HCT116 (cell line): Measurements from ENCODE around the gene ST6GALNAC2. TPM values are rescaled to one million over a fixed set of nuclear protein-coding genes. Genes with fewer than 3 reads are reported as not detected.

Experiments
- ATAC-seq: fragments of 200-7000 bp; cut with Tn5 transposase; 2 replicates; pipeline ENCODE4 v1.9.1; 2020; ENCODE audit warnings: mild to moderate bottlenecking, moderate library complexity
- BruUV-seq: library from RNA; stranded (reverse); fragments of 400-500 nt; replicated peaks from 2 replicates; lab custom pipeline; 2021; lab: Mats Ljungman, UMichigan
- CTCF ChIA-PET: fragments of 300-600 bp; sonication (Branson Sonifier 250); formaldehyde crosslinking; loops from one replicate; lab custom pipeline; 2021; ENCODE audit warnings: antibody characterized with exemption; lab: Charles Lee
- POLR2A ChIA-PET: fragments of 300-600, 350-600 bp; sonication (Branson Sonifier 250); formaldehyde crosslinking; loops from one replicate; lab custom pipeline; 2021; ENCODE audit warnings: antibody characterized with exemption; lab: Charles Lee
- RAD21 ChIA-PET, 2 experiments: fragments of 300-600 bp; sonication (Branson Sonifier 250); formaldehyde crosslinking; loops; one replicate each; lab custom pipeline; 2023; ENCODE audit warnings: low total read pairs in 2 of 2; ENCODE audit not compliant: uncharacterized antibody in 2 of 2, unreplicated experiment in 2 of 2, low non-redundant PET in 1 of 2; lab: Charles Lee
- DNase-seq: peaks from one replicate; pipeline ENCODE4 v3.0.0-alpha.2; 2010; ENCODE audit warnings: low read depth, low spot score
- H2AFZ ChIP-seq: fragments of 200-600 bp; shearing (Covaris generic), sonication (generic); 2 replicates; pipeline ENCODE4 v1.6.1; 2017; ENCODE audit warnings: low read depth, mixed run types, mixed read lengths, antibody characterized with exemption, low read length; ENCODE audit not compliant: poor library complexity, severe bottlenecking
- H3K27ac ChIP-seq: 2 replicates; pipeline ENCODE4 v1.5.1; 2012; ENCODE audit warnings: low read depth, low read length
- H3K27me3 ChIP-seq: fragments of 200-600 bp; sonication (generic); 2 replicates; pipeline ENCODE4 v1.6.1; 2016; ENCODE audit warnings: mixed run types, low read length, mixed read lengths; ENCODE audit not compliant: insufficient read depth
- H3K36me3 ChIP-seq, 2 experiments: fragments of 200-500 bp in 1 of 2; fragments of 200-600 bp in 1 of 2; sonication (Bioruptor generic) in 1 of 2; sonication (generic) in 1 of 2; 2 replicates each; pipeline versions ENCODE4 v1.5.1 to v1.6.1; 2014 to 2016; ENCODE audit warnings: low read length in 2 of 2, inconsistent platforms in 1 of 2, mixed read lengths in 1 of 2, mixed run types in 1 of 2; ENCODE audit not compliant: insufficient read depth in 2 of 2, control insufficient read depth in 1 of 2
- H3K4me1 ChIP-seq, 2 experiments: fragments of 200-600 bp in 1 of 2; sonication (generic) in 1 of 2; 2 replicates each; pipeline versions ENCODE4 v1.5.1 to v1.6.1; 2012 to 2017; ENCODE audit warnings: low read length in 2 of 2, inconsistent platforms in 1 of 2, mild to moderate bottlenecking in 1 of 2, mixed read lengths in 1 of 2, mixed run types in 1 of 2, moderate library complexity in 1 of 2; ENCODE audit not compliant: insufficient read depth in 2 of 2, control insufficient read depth in 1 of 2
- H3K4me2 ChIP-seq: fragments of 200-600 bp; sonication (generic); 2 replicates; pipeline ENCODE4 v1.6.1; 2017; ENCODE audit warnings: mixed run types, low read length, mixed read lengths
- H3K4me3 ChIP-seq, 2 experiments: fragments of 200-600 bp in 1 of 2; sonication (generic) in 1 of 2; replicated peaks in 1 of 2; 2 replicates each; pipeline ENCODE4 v1.5.1; 2011 to 2016; ENCODE audit warnings: low read length in 2 of 2, control low read depth in 1 of 2, low read depth in 1 of 2, mild to moderate bottlenecking in 1 of 2, mixed read lengths in 1 of 2, mixed run types in 1 of 2
- H3K79me2 ChIP-seq: fragments of 200-600 bp; sonication (generic); 2 replicates; pipeline ENCODE4 v1.6.1; 2017; ENCODE audit warnings: mild to moderate bottlenecking, mixed run types, low read length, moderate library complexity, mixed read lengths; ENCODE audit not compliant: insufficient read depth
- H3K9ac ChIP-seq: fragments of 200-600 bp; sonication (generic); 2 replicates; pipeline ENCODE4 v1.6.1; 2016; ENCODE audit warnings: low read length, mixed read lengths
- H3K9me2 ChIP-seq: fragments of 200-600 bp; sonication (generic), shearing (Covaris generic); 2 replicates; pipeline ENCODE4 v1.6.1; 2017; ENCODE audit warnings: mixed run types, mild to moderate bottlenecking, moderate library complexity; ENCODE audit not compliant: insufficient read depth
- H3K9me3 ChIP-seq, 2 experiments: fragments of 200-500 bp in 1 of 2; fragments of 200-600 bp in 1 of 2; sonication (Bioruptor generic) in 1 of 2; sonication (generic) in 1 of 2; 2 replicates each; pipeline ENCODE4 v1.6.1; 2014 to 2017; ENCODE audit warnings: low read length in 2 of 2, mixed read lengths in 2 of 2, inconsistent platforms in 1 of 2, low read depth in 1 of 2, mild to moderate bottlenecking in 1 of 2, mixed run types in 1 of 2, moderate library complexity in 1 of 2; ENCODE audit not compliant: control insufficient read depth in 1 of 2, insufficient read depth in 1 of 2
- H4K20me1 ChIP-seq: fragments of 200-600 bp; sonication (generic), shearing (Covaris generic); 2 replicates; pipeline ENCODE4 v1.6.1; 2017; ENCODE audit warnings: mixed run types, mild to moderate bottlenecking, moderate library complexity; ENCODE audit not compliant: insufficient read depth
- ELF1 ChIP-seq: IDR thresholded peaks from 2 replicates; pipeline ENCODE4 v1.6.1; 2012; ENCODE audit warnings: low read depth, borderline replicate concordance
- POLR2A ChIP-seq: IDR thresholded peaks from 2 replicates; pipeline ENCODE4 v1.7.0; 2011; ENCODE audit warnings: borderline replicate concordance; ENCODE audit not compliant: insufficient read depth, insufficient read length; ENCODE audit errors: extremely low read depth
- SP1 ChIP-seq: IDR thresholded peaks from 2 replicates; pipeline ENCODE4 v1.6.1; 2012; ENCODE audit warnings: low read depth
- ZFX ChIP-seq: fragments of 450-650 bp; IDR thresholded peaks from 2 replicates; pipeline ENCODE4 v1.6.1; 2017
- intact Hi-C: fragments of 100-400 bp; cut with micrococcal nuclease; formaldehyde crosslinking; loops from 2 replicates; pipeline ENCODE4 v1.10.0; 2022
- total RNA-seq: library from RNA; stranded (reverse); gene quantifications from one replicate; pipeline ENCODE4 v1.2.1, GENCODE V29; 2021; ENCODE audit not compliant: unreplicated experiment
- TF ChIP-seq, protein P1 (sequence below): IDR thresholded peaks from 2 replicates; pipeline ENCODE4 v1.6.1; 2012; ENCODE audit warnings: low read depth

The ST6GALNAC2 gene
- total RNA-seq, 1 experiment from 2014 or later, result 14.7 TPM

DNA sequence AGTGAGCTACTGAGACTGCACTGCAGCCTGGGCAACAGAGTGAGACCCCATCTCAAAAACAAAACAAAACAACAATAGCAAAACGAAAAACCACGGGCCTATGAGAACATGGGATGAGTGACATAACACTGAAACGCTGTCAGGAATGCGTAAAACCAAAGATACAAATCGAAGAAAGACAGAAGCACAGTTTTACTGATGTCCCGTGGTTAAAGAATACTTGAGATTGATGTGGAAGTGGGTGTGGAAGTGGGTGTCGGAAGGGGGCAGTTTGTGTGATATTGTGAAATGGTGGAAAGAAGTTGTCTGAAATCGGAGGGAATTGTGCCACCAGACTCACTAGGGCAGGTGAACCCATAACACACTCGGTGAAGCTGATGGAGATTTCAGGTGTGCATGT is 9.5 kb downstream of the ST6GALNAC2 start:
- BruUV-seq, result no TSS peak
- Histone ChIP-seq H2AFZ (no peak overlapping the region), H3K9ac (no peak overlapping the region), H3K9me3 (no peaks in the 10 kb centered on the region), H3K4me3 (no peak overlapping the region), H3K79me2 (no peaks in the 10 kb centered on the region), H3K4me2 (no peak overlapping the region), H4K20me1 (no peaks in the 10 kb centered on the region), H3K27ac (no peak overlapping the region), H3K36me3 (no peaks in the 10 kb centered on the region), H3K27me3 (no peaks in the 10 kb centered on the region), H3K4me1 (peaks cover 4 to 9% of the 10 kb centered on the region in 2 experiments; a peak in 2 of 4 replicates), H3K9me2 (no peaks in the 10 kb centered on the region)
- ChIA-PET CTCF (interaction anchor here (1.8 kb wide), 1 partner anchor 48 kb away, joined by 4 read pairs; no protein-coding TSS in a partner anchor), POLR2A (interaction anchor here (1.1 to 1.9 kb wide), 3 partner anchors 10 to 19 kb away, joined by 3 to 7 read pairs (median 7); partner anchors contain the start of gene ST6GALNAC2), RAD21 (interaction anchor here in 1 of 2 experiments (0.6 to 1.1 kb wide), 2 partner anchors 17 to 53 kb away, joined by 3 to 4 read pairs; no protein-coding TSS in a partner anchor)
- TF ChIP-seq ZFX, result 0 out of 2 replicates have a peak, but pooled peaks have one; percentile 10
- TF ChIP-seq, protein P1, sequence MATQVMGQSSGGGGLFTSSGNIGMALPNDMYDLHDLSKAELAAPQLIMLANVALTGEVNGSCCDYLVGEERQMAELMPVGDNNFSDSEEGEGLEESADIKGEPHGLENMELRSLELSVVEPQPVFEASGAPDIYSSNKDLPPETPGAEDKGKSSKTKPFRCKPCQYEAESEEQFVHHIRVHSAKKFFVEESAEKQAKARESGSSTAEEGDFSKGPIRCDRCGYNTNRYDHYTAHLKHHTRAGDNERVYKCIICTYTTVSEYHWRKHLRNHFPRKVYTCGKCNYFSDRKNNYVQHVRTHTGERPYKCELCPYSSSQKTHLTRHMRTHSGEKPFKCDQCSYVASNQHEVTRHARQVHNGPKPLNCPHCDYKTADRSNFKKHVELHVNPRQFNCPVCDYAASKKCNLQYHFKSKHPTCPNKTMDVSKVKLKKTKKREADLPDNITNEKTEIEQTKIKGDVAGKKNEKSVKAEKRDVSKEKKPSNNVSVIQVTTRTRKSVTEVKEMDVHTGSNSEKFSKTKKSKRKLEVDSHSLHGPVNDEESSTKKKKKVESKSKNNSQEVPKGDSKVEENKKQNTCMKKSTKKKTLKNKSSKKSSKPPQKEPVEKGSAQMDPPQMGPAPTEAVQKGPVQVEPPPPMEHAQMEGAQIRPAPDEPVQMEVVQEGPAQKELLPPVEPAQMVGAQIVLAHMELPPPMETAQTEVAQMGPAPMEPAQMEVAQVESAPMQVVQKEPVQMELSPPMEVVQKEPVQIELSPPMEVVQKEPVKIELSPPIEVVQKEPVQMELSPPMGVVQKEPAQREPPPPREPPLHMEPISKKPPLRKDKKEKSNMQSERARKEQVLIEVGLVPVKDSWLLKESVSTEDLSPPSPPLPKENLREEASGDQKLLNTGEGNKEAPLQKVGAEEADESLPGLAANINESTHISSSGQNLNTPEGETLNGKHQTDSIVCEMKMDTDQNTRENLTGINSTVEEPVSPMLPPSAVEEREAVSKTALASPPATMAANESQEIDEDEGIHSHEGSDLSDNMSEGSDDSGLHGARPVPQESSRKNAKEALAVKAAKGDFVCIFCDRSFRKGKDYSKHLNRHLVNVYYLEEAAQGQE, result no peak
- intact Hi-C loops, result no loop called here
- ATAC-seq, result no peak
- no peak for DNase-seq

DNA sequence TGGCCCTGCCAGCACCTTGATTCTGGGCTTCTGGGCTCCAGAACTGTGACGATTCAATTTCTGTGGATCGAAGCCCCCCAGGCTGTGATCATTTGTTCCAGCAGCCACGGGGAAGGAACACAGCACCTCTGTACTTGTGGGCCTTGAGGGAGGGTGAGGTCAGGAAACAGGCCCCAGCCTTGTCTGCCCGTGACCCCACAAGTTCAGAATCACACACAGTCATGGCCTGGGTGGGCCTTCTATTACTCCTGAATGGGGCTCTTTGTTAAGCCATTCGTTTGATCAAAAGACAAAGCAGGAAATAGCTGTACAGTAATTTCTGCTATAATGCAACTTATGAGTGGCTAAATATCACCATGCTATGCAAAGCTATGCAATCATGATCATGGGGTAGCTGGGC is 10.1 kb downstream of the ST6GALNAC2 start:
- H2AFZ ChIP-seq, result no peak overlapping the region
- no TSS peak for BruUV-seq
- no peak overlapping the region for H3K4me2 ChIP-seq
- H3K79me2 ChIP-seq, result no peaks in the 10 kb centered on the region
- no peaks in the 10 kb centered on the region for H3K27me3 ChIP-seq
- no peak overlapping the region for H3K27ac ChIP-seq
- H3K4me3 ChIP-seq, result no peak overlapping the region
- TF ChIP-seq POLR2A, result no peak
- no peak for TF ChIP-seq ZFX
- TF ChIP-seq SP1, result no peak
- TF ChIP-seq ELF1, result no peak
- ChIA-PET CTCF (interaction anchor here (1.8 kb wide), 1 partner anchor 49 kb away, joined by 4 read pairs; no protein-coding TSS in a partner anchor), RAD21 (interaction anchor here in 1 of 2 experiments (1.1 kb wide), 1 partner anchor 52 kb away, joined by 3 read pairs; no protein-coding TSS in a partner anchor), POLR2A (interaction anchor here (1.2 to 1.9 kb wide), 2 partner anchors 10 to 18 kb away, joined by 3 to 7 read pairs; partner anchors contain the start of gene ST6GALNAC2)
- no peak overlapping the region for H3K9ac ChIP-seq
- DNase-seq (no peak), ATAC-seq (no peak)
- no peaks in the 10 kb centered on the region for H3K9me2 ChIP-seq
- H4K20me1 ChIP-seq, result no peaks in the 10 kb centered on the region
- peaks cover 0 to 6% of the 10 kb centered on the region in 2 experiments; a peak in 2 of 4 replicates for H3K4me1 ChIP-seq
- no peaks in the 10 kb centered on the region for H3K9me3 ChIP-seq
- intact Hi-C loops, result no loop called here
- no peaks in the 10 kb centered on the region for H3K36me3 ChIP-seq
